HT1080 (cell line): ENCODE data around the gene LIPM. TPM values are rescaled to one million over a fixed set of nuclear protein-coding genes. Genes with fewer than 3 reads are reported as not detected.
A peak's percentile ranks its signal among the peaks of the same experiment; 100 is the strongest.

ENCODE experiments used
- DNase-seq: peaks from one replicate; pipeline ENCODE4 v3.0.0-alpha.2; 2015; ENCODE audit warnings: low read depth
- total RNA-seq: library from RNA; depleted of rRNA; stranded (reverse); fragments of >200 nt; shearing (Covaris generic); gene quantifications from 2 replicates; pipeline ENCODE4 v1.2.3, GENCODE V29; 2014

Gene LIPM
- total RNA-seq, 1 experiment from 2014 or later, result not detected

DNA sequence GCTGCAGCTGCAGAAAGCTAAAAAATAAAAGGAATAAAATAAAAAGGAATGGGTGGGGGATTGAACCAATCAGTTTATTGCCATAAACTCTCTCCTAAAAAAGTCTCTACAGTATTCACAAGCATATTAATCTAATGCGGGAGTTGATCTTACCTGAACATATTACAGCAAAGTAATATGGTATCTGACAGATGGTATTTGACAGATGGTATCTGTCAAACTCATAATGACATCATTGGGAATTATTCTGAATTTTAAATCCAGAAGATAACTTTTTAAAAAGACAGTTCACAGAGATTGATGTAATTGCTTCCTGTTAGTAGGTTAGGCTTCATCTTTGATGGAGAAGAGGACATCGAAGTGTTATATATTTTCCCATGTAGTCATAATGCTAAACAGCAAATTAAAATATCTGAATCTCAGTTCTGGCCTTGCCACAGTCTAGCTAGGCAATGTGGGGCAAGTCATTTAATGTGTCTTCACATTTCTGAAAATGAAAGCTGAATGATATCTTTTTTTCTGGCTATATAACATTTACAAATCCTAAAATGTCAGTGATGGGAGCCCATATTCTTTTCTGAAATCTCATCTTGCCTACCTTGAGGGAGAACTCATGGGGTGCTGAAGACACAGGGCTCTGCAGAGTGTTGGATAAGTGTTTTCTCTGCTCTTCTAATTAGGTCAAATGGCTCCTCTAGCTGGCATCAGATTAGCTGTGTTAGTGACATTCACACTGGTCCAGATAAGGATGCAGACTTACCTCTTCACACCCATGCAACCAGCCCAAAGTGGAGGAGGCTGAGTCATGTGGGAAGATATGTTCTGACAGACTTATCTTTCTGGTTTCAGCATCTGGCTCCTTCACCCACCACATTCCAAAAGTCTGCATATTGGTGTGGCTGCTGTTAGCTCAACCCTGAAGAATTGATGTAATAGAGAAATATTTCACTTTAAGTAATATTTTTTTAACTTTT, 2.1 kb upstream of the LIPM start:
- DNase-seq, result no peak

DNA sequence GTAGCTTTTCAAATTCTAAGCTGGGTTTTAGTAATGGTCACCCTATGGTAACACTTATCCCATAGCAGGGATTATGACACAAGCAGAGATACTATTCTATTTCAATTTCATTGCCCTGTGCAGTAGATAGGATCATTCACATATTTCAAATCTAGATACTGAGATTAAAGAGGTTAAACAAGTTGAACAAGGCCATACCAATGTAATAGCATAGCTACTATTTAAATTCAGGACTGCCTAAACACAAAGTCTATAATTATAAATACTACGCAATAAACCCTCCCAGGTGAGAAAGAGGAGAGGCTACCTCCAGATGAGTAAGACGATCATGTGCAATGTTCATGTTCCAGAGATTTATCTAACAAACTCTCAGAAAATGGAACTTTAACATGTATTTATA, 1.1 kb downstream of the LIPM start:
- no peak for DNase-seq

DNA sequence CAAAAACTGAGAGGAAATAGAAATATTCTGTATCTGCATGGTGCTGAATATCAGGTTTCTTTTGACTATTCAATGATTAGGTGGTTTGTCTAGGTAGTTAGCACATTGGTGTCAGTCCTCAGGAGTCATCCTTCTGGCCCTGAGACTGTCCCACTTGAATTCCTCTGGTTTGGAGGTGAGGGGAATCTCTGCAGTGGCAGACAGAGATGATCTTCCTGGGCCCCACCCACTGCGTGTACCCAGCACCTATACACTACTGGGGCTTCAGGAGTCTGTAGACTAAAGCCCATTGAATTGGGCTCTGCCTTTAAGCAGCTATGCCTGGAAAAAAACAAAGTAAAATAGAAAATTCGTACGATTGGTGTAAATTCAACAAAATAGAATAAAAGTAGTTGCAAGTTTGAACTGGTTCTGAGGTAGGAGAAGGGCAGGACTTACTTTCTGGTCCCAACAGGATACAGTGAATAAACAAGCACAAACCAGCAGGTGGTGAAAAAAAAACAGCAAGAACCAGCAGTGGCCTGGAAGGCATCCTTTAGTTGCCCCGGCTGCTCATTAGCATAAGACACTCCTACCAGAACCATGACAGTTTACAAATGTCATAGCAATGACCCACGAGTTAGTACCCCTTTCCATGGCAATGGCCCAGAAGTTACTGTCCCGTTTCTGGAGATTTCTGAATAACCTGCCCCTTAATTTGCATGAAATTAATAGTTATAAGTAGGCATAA, 1.7 kb downstream of the LIPM start:
- no peak for DNase-seq

DNA sequence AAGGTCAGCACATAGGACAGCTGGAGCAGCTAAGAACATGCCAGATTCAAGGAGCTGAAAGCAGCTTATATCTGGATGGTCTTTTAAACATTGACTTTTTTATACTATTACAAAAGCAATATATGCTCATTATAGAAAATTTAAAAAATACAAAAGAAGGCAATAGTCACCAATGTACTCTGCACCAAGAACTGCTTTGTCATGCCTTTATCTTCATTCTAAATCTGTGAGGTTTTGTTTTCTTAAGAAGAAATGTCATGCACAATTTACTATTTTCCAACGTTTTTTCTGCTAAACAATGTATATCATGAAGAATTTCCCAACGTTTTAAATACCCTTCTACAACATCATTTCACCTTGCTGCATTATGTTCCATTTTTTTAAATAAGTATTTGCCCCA, 2.8 kb downstream of the LIPM start:
- DNase-seq, result no peak

GRCh38 chr10:88805924-88806323, 3.4 kb downstream of the LIPM start:
- DNase-seq, result no peak

DNA sequence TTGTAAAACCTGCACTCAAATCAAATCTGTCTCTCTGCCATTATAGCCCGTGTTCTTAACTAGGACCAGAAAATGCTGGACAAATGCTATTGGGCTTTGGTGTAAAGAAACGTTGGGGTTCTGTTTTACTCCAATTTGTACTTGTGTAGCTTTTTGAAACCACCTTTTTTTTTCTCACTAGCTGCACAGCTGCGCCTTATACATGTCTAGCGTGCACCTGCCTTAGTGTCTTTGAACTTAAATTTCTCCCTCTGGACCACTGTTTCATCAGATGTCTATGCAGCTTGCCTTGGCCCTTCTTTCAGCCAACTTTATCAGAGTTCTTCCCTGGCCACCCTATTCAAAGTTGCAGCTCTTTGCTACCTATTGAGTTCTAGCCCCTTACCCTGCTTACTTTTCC, 7.1 kb downstream of the LIPM start:
- DNase-seq, result no peak

- peak; percentile 64 for DNase-seq
These were observed 7.8 kb downstream of the LIPM start for GRCh38 chr10:88810196-88810961.

DNA sequence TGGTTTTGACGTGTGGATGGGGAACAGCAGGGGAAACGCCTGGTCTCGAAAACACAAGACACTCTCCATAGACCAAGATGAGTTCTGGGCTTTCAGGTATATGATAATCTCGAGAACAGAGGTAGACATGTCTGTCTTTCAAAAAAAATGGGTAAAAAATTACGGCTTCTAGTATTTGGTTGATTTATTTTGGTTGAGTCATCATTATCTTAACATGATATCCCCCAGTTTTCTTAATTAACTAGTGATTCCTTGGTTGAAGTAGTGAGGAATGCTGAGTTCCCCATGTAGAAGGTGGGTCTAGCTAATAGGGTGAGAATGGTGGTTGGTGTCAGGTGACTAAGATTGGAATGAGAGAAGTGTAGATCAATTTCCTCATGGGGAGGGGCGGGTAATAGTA, 10.7 kb downstream of the LIPM start:
- DNase-seq, result no peak

DNA sequence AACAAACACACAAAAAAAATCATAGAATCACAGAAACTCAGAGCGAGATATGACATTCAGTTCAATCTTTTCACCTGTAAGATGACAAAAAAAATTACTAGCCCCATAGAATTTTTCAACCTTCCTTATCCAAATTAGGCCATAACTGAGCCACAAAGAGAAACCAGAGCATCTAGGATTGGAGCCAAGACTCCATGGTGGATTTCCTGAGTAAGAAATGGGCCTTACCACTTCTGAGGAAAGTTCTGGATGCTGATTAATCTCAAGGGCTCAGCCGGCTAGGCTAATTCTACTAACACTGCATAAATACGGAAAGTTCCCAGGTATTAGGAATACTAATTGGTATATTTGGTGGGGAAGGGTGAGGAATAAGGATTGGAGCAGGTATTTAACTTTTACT, 16.8 kb downstream of the LIPM start:
- DNase-seq, result peak; percentile 16

- DNase-seq, result peak; percentile 3
These were observed 18.3 kb downstream of the LIPM start for GRCh38 chr10:88820748-88821401.

GRCh38 chr10:88826388-88826787, 23.9 kb downstream of the LIPM start:
- DNase-seq, result no peak

GRCh38 chr10:88827671-88828070, 25.1 kb downstream of the LIPM start:
- DNase-seq, result no peak

GRCh38 chr10:88828310-88828709, 25.8 kb downstream of the LIPM start:
- no peak for DNase-seq

GRCh38 chr10:88830643-88831268, 28.2 kb downstream of the LIPM start:
- no peak for DNase-seq

DNA sequence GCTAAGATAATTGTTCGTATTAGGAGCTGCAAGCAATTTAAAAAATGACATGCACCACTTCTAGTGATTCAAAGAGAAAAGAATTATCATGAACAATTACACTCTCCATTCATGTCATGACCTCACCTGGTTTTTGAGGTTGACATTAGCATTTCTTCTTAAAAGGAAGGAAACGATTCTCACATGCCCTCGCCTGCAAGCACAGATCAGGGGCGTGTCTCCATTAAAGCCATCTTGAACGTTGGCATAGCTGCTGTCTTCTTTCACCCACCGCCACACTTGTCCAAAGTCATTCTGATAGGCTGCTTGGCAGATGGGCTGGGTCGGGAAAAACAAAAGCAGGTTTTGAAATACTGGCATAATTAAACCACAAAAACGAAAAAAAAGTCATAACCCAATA, 29.2 kb downstream of the LIPM start:
- no peak for DNase-seq

- no peak for DNase-seq
These were observed 29.8 kb downstream of the LIPM start for GRCh38 chr10:88832376-88832775.

DNA sequence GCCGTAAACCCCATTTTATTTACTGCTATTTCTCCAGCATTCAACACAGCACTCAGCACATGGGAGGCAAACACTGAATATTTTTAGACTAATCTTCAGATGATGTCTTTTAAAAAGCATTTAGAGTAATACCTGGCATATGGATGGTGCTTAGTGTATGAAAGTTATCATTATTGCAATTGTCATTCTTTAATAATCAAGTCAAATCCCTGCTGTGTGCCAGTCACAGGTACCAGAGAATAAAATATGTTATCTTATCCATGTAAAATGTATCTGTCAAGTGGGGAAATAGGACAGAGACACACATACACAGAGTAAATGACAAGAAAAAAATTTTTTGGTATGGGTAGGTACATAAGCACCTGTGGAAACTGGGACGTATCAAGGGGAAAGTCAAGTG, 30.6 kb downstream of the LIPM start:
- no peak for DNase-seq

DNA sequence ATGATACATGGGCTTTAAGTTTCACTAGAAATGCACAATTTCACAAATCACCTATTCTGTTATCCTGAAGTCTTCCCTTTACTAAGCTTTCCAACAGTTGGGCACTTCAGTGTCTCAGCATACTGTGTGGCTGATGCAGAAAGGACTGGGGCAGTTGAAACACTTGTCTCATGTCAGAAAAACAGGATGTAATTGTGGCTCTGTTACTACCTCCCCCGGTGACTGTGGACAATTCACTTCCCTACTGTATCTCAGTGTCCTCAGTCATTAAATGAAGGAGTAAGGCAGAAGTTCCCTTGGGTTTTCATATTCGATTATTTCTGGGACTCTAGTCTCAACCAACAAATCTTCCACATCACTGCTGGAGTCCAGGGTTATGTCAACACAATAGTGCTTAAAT, 31.2 kb downstream of the LIPM start:
- no peak for DNase-seq

DNA sequence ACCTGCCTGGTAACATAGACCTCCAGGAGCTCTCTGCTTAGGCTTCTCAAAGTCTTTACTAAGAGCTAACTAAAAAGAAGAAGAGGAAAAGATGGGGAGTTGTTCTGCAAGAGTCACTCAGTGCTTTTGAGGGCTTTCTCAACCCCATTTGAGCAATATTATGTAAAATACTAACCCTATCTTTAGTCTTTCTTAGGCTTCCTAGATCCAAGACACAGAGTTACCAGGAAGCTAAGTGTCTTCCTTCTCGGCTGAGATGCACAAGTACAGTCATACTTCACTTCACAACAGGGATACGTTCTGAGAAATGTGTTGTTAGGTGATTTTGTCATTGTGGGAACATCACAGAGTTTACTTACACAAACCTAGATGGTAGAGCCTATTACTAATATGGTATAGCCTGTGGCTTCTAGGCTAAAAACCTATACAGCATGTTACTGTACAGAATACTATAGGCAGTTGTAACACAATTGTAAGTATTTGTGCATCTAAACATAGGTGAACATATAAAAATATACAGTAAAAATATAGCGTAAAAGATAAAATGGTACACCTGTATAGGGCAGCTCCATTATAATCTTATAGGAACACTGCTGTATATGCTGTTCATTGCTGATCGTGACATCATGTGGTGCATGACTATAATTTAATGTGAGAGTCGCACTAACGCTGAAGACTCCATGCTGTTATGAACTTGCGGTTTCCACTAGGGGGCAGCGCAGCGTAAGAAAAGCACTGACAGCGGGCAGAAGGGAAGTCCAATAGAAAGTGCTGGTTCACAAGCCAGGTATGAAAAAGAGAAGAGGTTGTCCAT, 32.8 kb downstream of the LIPM start:
- peak; percentile 77 for DNase-seq

- no peak for DNase-seq
These were observed 33.3 kb downstream of the LIPM start for GRCh38 chr10:88835910-88836221.
